Activated CD4-positive, alpha-beta memory T cell treated with anti-CD3 and anti-CD28 coated beads for 36 hours (primary cell): Measurements from ENCODE around the gene TRPM2. TPM values are rescaled to one million over a fixed set of nuclear protein-coding genes. Genes with fewer than 3 reads are reported as not detected.

Experiments
- CTCF ChIA-PET: fragments of 350-600 bp; sonication (Branson Sonifier 250); formaldehyde crosslinking; loops from one replicate; lab custom pipeline; 2021; ENCODE audit warnings: antibody characterized with exemption, inconsistent platforms; lab: Charles Lee
- POLR2A ChIA-PET: fragments of 350-600 bp; sonication (Branson Sonifier 250); formaldehyde crosslinking; loops from one replicate; lab custom pipeline; 2021; ENCODE audit warnings: antibody characterized with exemption; lab: Charles Lee
- DNase-seq: peaks from one replicate; pipeline ENCODE4 v3.0.0-alpha.2; 2020
- H3K27ac Mint-ChIP-seq: one replicate; pipeline ENCODE4 v1.8.0; 2021; ENCODE audit warnings: mixed read lengths
- H3K27me3 Mint-ChIP-seq: one replicate; pipeline ENCODE4 v1.8.0; 2021; ENCODE audit warnings: mixed read lengths
- H3K36me3 Mint-ChIP-seq: one replicate; pipeline ENCODE4 v1.8.0; 2021; ENCODE audit warnings: mixed read lengths
- H3K4me1 Mint-ChIP-seq: one replicate; pipeline ENCODE4 v1.8.0; 2021; ENCODE audit warnings: low read depth, mixed read lengths
- H3K4me3 Mint-ChIP-seq: one replicate; pipeline ENCODE4 v1.8.0; 2021; ENCODE audit warnings: mild to moderate bottlenecking, mixed read lengths
- H3K9me3 Mint-ChIP-seq: one replicate; pipeline ENCODE4 v1.8.0; 2021; ENCODE audit warnings: mixed read lengths
- intact Hi-C: fragments of 100-400 bp; cut with micrococcal nuclease; formaldehyde crosslinking; loops from one replicate; pipeline ENCODE4 v1.15.1; 2023
- total RNA-seq, 2 experiments: library from RNA; stranded (reverse); gene quantifications; one replicate each; pipeline ENCODE4 v1.2.3, GENCODE V29; 2021

The TRPM2 gene
- total RNA-seq, 2 experiments from 2014 or later: 1.6 to 1.9 TPM

DNA sequence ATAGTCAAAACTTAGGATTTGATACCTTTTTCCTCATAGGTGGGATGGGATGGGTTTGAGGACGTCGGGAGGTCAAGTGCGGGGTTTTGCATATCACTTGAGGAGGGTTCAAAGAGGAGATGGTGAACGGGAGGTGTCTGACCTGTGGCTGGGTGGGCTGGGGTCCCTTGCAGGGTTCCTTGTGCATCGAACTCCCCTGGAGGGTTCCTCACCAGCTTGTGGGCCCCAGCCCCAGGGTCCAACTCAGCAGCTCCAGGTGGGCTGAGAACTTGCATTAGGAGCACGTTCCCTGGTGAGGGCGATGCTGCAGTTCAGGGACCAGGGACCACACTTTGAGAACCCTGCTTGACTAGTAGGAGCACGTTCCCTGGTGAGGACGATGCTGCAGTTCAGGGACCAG is 23.2 kb downstream of the TRPM2 start:
- POLR2A ChIA-PET: no interaction called here
- intact Hi-C loops: no loop called here
- no peak overlapping the region for H3K27ac Mint-ChIP-seq

DNA sequence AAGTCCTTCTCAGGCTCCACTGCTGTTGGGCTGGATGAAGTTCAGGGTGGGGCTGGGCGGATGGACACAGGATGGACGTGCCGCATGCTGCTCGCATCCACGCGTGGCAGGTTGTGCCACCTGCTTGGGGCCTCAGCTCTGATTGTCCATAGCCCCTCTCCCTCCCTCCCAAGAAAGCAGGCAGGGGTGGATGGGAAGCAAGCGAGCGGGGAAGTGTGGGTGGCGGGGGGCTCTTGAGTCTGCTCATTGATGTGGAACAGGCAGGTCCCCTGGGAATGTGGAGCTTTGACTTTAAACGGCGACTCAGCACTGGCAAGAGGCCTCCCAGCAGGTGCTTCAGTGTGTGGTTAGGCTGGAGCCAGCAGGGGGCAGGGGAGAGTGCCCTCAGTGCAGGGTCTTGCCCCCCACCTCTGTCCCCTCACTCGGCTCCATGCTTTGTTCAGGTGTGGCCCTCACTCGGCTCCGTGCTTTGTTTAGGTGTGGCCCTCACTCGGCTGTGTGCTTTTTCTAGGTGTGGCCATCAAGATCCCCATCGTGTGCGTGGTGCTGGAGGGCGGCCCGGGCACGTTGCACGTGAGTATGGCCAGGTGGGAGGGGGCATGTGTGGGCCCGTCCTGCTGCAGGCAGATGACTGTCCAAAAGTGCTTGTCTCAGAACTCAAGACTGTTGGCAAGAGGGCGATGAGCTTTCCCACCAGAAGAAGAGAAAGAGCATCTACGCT is 23.9 kb downstream of the TRPM2 start:
- Mint-ChIP-seq H3K4me1 (peaks cover 14% of the 10 kb centered on the region), H3K36me3 (peaks cover 3% of the 10 kb centered on the region), H3K9me3 (peaks cover 3% of the 10 kb centered on the region), H3K27me3 (no peaks in the 10 kb centered on the region), H3K4me3 (no peak overlapping the region), H3K27ac (no peak overlapping the region)
- POLR2A ChIA-PET: no interaction called here
- CTCF ChIA-PET: no interaction called here
- intact Hi-C loops: no loop called here
- DNase-seq: no peak

More for the DNA sequence above, 23.2 kb downstream of the TRPM2 start:
- Mint-ChIP-seq H3K4me3 (no peak overlapping the region), H3K36me3 (no peaks in the 10 kb centered on the region), H3K9me3 (no peaks in the 10 kb centered on the region), H3K27me3 (no peaks in the 10 kb centered on the region), H3K4me1 (peaks cover 14% of the 10 kb centered on the region)
- CTCF ChIA-PET: no interaction called here
- no peak for DNase-seq

- intact Hi-C loops: no loop called here
- H3K9me3 Mint-ChIP-seq: peaks cover 9% of the 10 kb centered on the region
- no peak overlapping the region for H3K4me3 Mint-ChIP-seq
- H3K36me3 Mint-ChIP-seq: peaks cover 3% of the 10 kb centered on the region
- ChIA-PET CTCF (interaction anchor here (0.8 kb wide), 1 partner anchor 14 kb away, joined by 4 read pairs; no protein-coding TSS in a partner anchor), POLR2A (no interaction called here)
- no peak for DNase-seq
- peaks cover 14% of the 10 kb centered on the region for H3K4me1 Mint-ChIP-seq
- H3K27me3 Mint-ChIP-seq: no peaks in the 10 kb centered on the region
- H3K27ac Mint-ChIP-seq: no peak overlapping the region
These were observed 24.7 kb downstream of the TRPM2 start for GRCh38 chr21:44377922-44378645.

DNA sequence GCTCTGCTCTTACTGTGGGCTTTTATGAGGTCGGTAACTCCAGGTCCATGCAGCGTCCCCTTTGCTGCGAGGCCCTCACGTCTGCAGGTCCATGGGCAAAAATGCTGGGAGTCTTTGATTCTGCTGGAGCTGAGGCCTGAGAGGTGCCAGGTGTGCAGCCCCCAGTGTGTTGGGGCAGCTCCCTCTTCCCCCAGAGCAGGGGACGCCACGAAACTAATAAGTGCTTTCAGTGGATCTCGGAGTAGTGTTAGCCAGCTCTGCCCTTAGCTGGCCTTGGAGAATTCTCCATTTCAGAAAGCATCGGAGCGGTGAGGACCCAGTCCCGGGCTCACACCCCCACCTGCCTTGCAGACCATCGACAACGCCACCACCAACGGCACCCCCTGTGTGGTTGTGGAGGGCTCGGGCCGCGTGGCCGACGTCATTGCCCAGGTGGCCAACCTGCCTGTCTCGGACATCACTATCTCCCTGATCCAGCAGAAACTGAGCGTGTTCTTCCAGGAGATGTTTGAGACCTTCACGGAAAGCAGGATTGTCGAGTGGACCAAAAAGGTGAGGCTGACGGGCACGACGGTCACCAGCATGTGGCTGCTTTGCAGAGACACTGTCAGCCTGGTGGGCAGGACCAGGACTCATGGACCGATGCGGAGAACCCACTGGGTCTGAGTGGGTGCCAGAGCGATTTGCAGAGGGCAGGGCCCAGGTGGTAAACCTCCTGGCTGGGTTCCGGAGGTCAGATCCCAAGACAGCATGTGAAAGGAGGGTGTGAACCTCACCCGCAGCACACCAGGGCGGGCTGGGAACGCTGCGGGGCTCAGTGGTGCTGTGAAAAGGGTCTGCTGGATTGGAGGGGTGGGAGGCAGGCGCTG is 25.5 kb downstream of the TRPM2 start:
- Mint-ChIP-seq H3K4me1 (peaks cover 14% of the 10 kb centered on the region), H3K9me3 (peaks cover 15% of the 10 kb centered on the region), H3K27ac (no peak overlapping the region), H3K4me3 (no peak overlapping the region), H3K27me3 (no peaks in the 10 kb centered on the region), H3K36me3 (peaks cover 6% of the 10 kb centered on the region)
- ChIA-PET CTCF (interaction anchor here (0.8 kb wide), 1 partner anchor 14 kb away, joined by 4 read pairs; no protein-coding TSS in a partner anchor), POLR2A (no interaction called here)
- intact Hi-C loops: no loop called here
- no peak for DNase-seq

DNA sequence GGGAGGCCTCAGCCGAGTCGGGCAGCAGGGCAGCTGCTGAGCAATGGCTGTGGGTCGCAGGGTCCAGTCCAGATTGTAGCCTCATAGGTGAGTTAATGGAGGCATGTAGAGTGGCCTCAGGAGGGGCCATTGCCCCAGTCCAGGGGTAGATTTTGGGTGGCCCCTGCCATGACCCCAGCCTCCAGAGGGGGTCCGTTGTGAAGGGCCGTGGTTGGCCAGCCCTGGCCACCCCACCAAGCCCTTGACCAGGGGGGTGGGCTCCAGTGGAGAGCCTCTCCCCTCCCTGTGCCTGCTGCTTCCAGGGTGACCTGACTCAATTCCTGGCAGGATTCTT is 26.1 kb downstream of the TRPM2 start:
- DNase-seq: no peak
- Mint-ChIP-seq H3K27me3 (no peaks in the 10 kb centered on the region), H3K27ac (no peak overlapping the region), H3K36me3 (peaks cover 8% of the 10 kb centered on the region), H3K4me3 (no peak overlapping the region), H3K4me1 (peaks cover 14% of the 10 kb centered on the region), H3K9me3 (peaks cover 20% of the 10 kb centered on the region)
- ChIA-PET CTCF (no interaction called here), POLR2A (no interaction called here)
- intact Hi-C loops: no loop called here

GRCh38 chr21:44379991-44380865 is 26.8 kb downstream of the TRPM2 start:
- Mint-ChIP-seq H3K36me3 (peaks cover 11% of the 10 kb centered on the region), H3K4me3 (no peak overlapping the region), H3K27ac (no peak overlapping the region), H3K4me1 (peaks cover 9% of the 10 kb centered on the region), H3K9me3 (peaks cover 28% of the 10 kb centered on the region), H3K27me3 (no peaks in the 10 kb centered on the region)
- intact Hi-C loops: no loop called here
- ChIA-PET CTCF (no interaction called here), POLR2A (no interaction called here)
- DNase-seq: no peak

- Mint-ChIP-seq H3K27ac (no peak overlapping the region), H3K9me3 (peaks cover 34% of the 10 kb centered on the region), H3K27me3 (no peaks in the 10 kb centered on the region), H3K4me1 (peaks cover 2% of the 10 kb centered on the region), H3K36me3 (peaks cover 11% of the 10 kb centered on the region), H3K4me3 (no peak overlapping the region)
- intact Hi-C loops: no loop called here
- CTCF ChIA-PET: no interaction called here
- POLR2A ChIA-PET: no interaction called here
- DNase-seq: no peak
These were observed 27.5 kb downstream of the TRPM2 start for GRCh38 chr21:44380876-44381275.

DNA sequence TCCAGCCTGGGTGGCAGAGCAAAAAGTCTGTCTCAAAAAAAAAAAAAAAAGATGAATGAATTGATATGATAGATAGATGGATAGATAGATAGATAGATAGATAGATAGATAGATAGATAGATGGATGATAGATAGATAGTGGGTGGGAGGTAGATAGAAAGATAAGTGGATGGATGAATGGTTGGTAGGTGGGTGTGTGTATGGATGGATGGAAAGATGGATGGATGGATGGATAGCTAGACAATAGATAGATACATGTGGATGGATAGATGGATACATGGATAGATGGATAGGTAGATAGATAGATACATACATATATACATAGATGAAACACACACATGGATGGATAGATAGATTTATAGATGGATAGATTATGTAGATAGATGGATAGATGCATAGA is 28.5 kb downstream of the TRPM2 start:
- no peak overlapping the region for H3K4me3 Mint-ChIP-seq
- H3K4me1 Mint-ChIP-seq: no peaks in the 10 kb centered on the region
- CTCF ChIA-PET: no interaction called here
- DNase-seq: no peak
- no peaks in the 10 kb centered on the region for H3K27me3 Mint-ChIP-seq
- intact Hi-C loops: no loop called here
- POLR2A ChIA-PET: no interaction called here
- H3K9me3 Mint-ChIP-seq: peaks cover 40% of the 10 kb centered on the region
- no peak overlapping the region for H3K27ac Mint-ChIP-seq
- H3K36me3 Mint-ChIP-seq: peaks cover 12% of the 10 kb centered on the region

GRCh38 chr21:44382536-44382935 is 29.1 kb downstream of the TRPM2 start:
- CTCF ChIA-PET: no interaction called here
- POLR2A ChIA-PET: no interaction called here
- Mint-ChIP-seq H3K36me3 (peaks cover 12% of the 10 kb centered on the region), H3K27ac (no peak overlapping the region), H3K4me3 (no peak overlapping the region), H3K9me3 (peaks cover 40% of the 10 kb centered on the region), H3K4me1 (no peaks in the 10 kb centered on the region), H3K27me3 (no peaks in the 10 kb centered on the region)
- intact Hi-C loops: no loop called here
- DNase-seq: no peak

GRCh38 chr21:44383216-44383615 is 29.8 kb downstream of the TRPM2 start:
- ChIA-PET CTCF (no interaction called here), POLR2A (no interaction called here)
- Mint-ChIP-seq H3K9me3 (peaks cover 40% of the 10 kb centered on the region), H3K27me3 (no peaks in the 10 kb centered on the region), H3K36me3 (peaks cover 12% of the 10 kb centered on the region), H3K4me3 (no peak overlapping the region), H3K4me1 (no peaks in the 10 kb centered on the region), H3K27ac (no peak overlapping the region)
- DNase-seq: no peak
- intact Hi-C loops: no loop called here

GRCh38 chr21:44384968-44385367 is 31.5 kb downstream of the TRPM2 start:
- no peaks in the 10 kb centered on the region for H3K4me1 Mint-ChIP-seq
- DNase-seq: no peak
- no peak overlapping the region for H3K4me3 Mint-ChIP-seq
- ChIA-PET POLR2A (no interaction called here), CTCF (no interaction called here)
- no peaks in the 10 kb centered on the region for H3K27me3 Mint-ChIP-seq
- peaks cover 12% of the 10 kb centered on the region for H3K36me3 Mint-ChIP-seq
- intact Hi-C loops: no loop called here
- H3K27ac Mint-ChIP-seq: no peak overlapping the region
- H3K9me3 Mint-ChIP-seq: peaks cover 40% of the 10 kb centered on the region
